22Rv1 (cell line): Measurements from ENCODE around the gene MOCS3.

Source experiments
- H3K27ac ChIP-seq: fragments of 450-650 bp; 2 replicates; pipeline ENCODE4 v1.5.1; 2017
- ZFX ChIP-seq: fragments of 450-650 bp; IDR thresholded peaks from 2 replicates; pipeline ENCODE4 v1.6.1; 2017; ENCODE audit warnings: antibody characterized with exemption, borderline replicate concordance
- TF ChIP-seq, protein P1 (sequence below): fragments of 450-650 bp; IDR thresholded peaks from 2 replicates; pipeline ENCODE4 v1.5.1; 2017; ENCODE audit warnings: mild to moderate bottlenecking

Gene MOCS3

DNA sequence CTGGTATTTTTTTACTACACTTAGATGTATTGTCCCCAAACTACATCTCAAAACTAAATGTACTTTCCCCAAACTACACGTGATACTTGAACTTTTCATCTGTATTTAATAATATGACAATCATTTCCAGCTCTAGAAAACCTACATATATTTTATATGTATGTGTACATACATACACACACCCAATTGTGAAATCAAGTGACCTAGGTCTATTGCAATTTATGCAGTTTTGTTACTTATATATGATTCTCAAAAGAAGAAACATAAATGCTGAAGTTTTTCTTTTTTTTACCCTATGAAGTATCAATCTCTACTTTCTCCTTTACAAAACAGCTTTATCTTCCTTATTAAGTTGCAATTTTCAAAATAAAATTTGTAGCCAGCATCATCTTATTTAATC lies 32.1 kb upstream of the MOCS3 start:
- no peak overlapping the region for H3K27ac ChIP-seq
- TF ChIP-seq, protein P1, sequence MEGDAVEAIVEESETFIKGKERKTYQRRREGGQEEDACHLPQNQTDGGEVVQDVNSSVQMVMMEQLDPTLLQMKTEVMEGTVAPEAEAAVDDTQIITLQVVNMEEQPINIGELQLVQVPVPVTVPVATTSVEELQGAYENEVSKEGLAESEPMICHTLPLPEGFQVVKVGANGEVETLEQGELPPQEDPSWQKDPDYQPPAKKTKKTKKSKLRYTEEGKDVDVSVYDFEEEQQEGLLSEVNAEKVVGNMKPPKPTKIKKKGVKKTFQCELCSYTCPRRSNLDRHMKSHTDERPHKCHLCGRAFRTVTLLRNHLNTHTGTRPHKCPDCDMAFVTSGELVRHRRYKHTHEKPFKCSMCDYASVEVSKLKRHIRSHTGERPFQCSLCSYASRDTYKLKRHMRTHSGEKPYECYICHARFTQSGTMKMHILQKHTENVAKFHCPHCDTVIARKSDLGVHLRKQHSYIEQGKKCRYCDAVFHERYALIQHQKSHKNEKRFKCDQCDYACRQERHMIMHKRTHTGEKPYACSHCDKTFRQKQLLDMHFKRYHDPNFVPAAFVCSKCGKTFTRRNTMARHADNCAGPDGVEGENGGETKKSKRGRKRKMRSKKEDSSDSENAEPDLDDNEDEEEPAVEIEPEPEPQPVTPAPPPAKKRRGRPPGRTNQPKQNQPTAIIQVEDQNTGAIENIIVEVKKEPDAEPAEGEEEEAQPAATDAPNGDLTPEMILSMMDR, result no peak
- no peak for TF ChIP-seq ZFX

DNA sequence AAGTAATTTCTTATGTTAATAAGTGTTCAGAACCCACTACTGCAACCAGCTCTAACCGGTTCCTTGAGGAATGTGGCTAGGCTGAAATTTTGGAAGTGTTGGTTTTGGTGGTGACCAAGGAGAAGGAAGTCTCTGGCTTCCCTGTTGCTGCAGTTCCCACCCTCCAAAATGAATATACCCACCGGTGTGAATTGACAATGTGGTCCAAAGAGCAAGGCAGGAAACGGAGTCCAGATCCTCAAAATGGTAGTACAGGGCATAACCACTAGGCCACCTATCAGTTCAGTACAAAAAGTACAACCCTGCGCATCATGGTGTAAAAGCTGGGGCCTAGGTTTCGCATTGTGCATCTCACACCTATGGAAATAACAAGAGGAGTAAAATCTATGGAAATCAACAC lies 30.1 kb upstream of the MOCS3 start:
- H3K27ac ChIP-seq, result peak overlapping the region; percentile 92
- TF ChIP-seq, protein P1, result no peak
- no peak for TF ChIP-seq ZFX

DNA sequence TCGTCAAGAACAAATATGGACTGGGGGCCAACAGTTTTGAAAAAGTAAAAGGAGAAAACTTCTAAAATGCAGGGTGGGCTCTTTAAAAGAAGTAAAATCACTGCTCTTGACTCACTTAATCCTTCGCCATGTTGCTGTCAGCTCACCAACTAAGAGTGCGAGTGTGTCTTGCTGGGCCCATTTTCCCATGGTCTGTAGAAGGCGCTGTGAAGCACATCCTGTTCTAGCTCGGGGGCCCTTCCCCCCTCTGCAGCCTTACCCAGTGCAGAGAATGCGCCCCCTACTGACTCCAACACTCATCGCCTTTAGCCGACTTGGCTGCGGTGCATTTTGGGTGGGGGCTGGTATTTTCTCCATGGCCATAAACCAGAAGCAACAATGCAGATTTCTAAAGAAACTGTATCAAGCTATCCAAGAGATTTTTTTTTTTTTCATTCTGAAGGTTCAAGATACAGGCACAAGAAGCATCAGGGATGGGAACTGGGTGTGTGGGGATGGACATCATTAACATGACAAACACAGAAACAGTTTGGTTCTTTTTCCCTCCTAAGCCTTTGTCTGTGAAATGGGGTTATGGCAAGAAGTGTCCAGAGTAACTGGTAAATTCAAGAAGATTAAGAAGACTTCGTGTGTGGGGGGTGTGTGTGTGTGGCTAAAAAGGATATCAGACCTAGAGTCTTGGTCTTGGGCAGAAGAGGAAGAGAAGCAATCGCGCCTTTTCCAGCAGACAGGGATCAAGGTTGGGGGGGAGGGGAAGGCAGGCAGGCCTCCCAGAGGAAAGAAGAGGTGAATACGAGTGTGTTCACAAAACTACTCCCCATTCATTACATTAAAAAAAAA lies 29.1 kb upstream of the MOCS3 start:
- peak overlapping the region; percentile 92 for H3K27ac ChIP-seq
- TF ChIP-seq, protein P1, result peak; percentile 99
- no peak for TF ChIP-seq ZFX

DNA sequence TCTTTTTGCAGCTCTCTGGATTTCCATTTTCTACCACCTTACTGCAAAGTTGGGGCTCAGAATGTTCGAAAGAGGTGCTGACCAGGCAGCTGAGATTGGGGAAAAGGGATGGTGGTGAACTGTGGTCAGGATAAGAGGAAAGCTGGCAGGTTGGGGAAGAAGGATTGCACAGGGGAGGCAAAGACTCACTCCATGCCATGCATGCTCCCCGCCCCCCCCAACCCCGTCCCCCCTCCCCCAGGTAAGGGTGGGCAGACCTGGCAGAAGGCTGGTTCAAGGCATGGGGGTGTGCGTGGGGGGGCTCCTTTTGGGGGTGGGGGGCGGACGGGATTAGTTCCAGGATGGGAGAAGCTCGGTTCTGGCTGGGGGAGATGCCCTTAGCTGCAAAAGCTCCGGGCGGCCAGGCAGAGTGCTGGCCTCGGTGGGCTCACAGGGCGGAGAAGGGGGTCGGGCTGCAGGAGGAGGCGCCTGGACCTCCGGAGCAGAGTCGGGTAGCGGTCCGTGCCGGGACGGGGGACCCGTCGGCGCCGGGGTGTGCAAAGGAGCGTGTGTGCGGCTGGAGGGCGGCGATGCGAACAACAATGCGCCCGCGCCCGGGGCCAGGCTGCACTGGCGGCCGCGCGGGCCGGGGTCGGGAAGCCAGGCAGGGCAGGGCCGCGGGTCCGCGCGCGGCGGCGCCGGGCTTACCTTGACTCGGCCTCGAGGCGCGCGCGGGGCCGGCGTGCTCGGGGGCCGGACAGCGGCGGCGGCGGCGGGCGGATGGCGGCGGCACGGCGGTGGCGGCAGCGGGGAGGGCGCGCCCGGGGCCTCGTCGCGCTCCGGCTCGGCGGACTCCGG lies 28.3 kb upstream of the MOCS3 start:
- TF ChIP-seq ZFX, result no peak
- TF ChIP-seq, protein P1, result no peak
- H3K27ac ChIP-seq, result peak overlapping the region; percentile 92

DNA sequence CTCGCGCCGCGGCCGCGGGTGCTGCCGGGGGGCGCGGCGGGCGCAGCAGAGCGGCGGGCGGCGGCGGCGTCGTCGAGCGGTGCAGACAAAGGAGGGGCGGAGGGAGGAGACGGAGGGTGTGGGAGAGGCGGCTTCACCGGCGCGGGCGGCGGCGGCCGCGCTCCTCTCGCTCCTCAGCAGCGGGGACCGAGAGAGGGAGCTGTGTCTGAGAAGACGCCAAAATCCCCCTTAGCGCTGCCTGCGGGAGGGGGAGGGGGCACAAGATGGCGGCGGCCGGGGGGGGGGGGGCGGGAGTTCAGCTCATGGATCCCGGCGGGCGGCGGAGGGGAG lies 27.7 kb upstream of the MOCS3 start:
- peak overlapping the region; percentile 92 for H3K27ac ChIP-seq
- TF ChIP-seq ZFX, result no peak
- TF ChIP-seq, protein P1, result no peak

DNA sequence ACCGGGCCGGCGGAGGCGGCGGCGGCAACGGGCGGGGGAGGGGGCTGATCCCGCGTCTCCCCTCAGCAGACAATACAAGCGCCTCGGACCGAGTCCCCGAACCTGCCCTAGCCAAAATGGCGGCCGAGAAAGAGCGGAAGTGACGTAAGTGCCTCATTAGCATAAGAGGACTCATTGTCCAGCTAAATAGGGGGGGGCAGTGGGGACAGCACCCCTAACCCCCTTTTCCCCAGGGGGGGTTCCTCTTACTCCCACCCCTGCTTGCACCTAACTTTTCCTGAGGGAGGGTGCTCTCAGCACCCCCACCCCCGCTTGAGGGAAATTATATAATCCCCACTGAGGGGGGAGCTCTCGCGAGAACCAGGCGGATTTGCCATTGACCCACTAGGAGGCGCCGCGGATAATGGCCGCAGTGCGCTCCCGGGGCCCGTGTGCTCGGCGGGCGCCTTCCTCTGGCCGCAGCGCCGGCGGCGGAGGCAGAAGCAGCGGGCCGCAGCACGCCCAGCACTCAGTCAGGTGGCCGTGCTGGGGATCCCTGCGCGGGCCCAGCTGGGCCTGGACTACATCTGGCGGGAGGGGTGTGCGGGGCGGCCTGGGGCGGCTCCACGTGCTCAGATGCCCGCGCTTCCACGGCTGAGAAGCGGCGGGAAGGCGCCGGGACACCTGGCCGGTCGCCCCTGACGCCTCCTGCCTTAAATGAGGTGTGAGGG lies 27.2 kb upstream of the MOCS3 start, which contains the start of gene ADNP:
ADNP (minus strand) TSS at position 132 of the 710 bp plus-strand sequence. CDS start 27,441 bp downstream, outside the sequence.
- peak within 1 kb of the TSS; percentile 92 for H3K27ac ChIP-seq
- TF ChIP-seq, protein P1, result peak; percentile 86
- no peak for TF ChIP-seq ZFX
